HG03342 (cell line): ENCODE measurements around the gene KRT31.
"Not testable (repeated sequence)": the region's sequence is repeated elsewhere in the genome, so short reads cannot be mapped to it uniquely, and the experiment has no call there.

Experiments
- ATAC-seq: cut with Tn5 transposase; IDR thresholded peaks from one replicate; pipeline ENCODE4 v1.9.1; 2021; ENCODE audit warnings: mild to moderate bottlenecking, moderate library complexity; ENCODE audit not compliant: unreplicated experiment

The KRT31 gene

GRCh38 chr17:41347869-41348760, 49.3 kb downstream of the KRT31 start:
- no peak for ATAC-seq

- ATAC-seq: not testable (repeated sequence)
These were observed 51.0 kb downstream of the KRT31 start for GRCh38 chr17:41346421-41346820.

- ATAC-seq: no peak
These were observed 51.4 kb downstream of the KRT31 start for GRCh38 chr17:41345992-41346391.
